ENCODE results near the gene RTN4R.
"Not testable (repeated sequence)": the region's sequence is repeated elsewhere in the genome, so short reads cannot be mapped to it uniquely, and the experiment has no call there.

RTN4R gene

GRCh38 chr22:20286784-20287423 lies 18.8 kb upstream of the RTN4R start:
- not testable (repeated sequence) for DNase-seq (ENCODE audit: low read depth in 2 of 2)

- not testable (repeated sequence) for DNase-seq (ENCODE audit: low read depth in 2 of 2)
Observed at GRCh38 chr22:20286312-20286660, 18.2 kb upstream of the RTN4R start.

GRCh38 chr22:20285473-20286311 lies 17.6 kb upstream of the RTN4R start:
- peak; percentile 39 to 63 for DNase-seq (ENCODE audit: low read depth in 2 of 2)

DNA sequence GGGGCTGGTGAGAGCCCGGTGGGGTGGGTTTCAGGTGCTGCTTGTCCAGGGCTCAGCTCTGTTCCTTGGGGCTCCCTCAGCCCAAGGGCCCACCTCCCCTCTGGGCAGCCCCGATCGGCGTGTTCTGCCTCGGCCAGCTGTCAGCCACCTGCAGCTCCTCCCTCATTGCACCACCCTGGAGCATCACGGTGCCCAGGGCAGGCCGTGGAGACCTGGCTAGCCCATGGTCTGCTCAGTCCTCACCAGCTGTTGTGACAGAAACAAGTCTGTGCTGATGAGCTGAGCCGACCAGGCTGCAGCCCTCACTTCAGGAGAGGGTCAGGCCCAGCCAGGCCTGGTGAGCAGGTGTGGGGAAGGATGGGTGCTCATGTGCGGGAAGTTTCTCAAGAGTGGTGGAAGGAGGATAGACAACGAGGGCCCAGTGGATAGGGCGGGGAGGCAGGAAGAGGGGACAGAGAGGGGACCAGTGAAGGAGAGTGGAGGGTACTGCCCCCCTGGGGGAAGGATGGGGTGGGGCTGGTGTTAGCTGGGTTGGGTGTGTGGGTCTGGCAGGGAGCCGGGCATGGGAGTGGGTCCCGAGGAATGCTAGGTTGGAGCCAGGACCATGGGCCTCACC lies 16.5 kb upstream of the RTN4R start:
- no peak for DNase-seq (ENCODE audit: low read depth in 2 of 2)

DNA sequence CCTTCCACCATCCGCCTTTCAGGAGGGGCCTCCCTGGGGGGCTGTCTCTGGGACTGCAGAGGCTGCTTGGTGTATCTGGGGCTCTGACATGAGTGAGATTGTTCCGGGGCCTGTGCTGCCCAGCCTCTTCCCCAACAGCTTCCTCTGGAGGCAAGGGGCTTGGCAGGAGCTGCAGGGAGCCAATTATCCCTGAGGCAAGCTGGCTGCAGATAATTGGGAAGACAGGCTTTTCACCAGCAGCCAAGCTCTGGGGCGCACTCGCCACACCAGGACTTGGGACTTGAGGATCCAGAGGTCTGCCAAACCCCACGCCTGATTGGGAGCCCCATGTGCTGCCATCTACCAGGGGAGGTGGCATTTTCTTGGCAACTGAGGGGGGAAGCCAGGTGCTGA lies 15.6 kb upstream of the RTN4R start:
- DNase-seq (ENCODE audit: low read depth in 2 of 2) = no peak

DNA sequence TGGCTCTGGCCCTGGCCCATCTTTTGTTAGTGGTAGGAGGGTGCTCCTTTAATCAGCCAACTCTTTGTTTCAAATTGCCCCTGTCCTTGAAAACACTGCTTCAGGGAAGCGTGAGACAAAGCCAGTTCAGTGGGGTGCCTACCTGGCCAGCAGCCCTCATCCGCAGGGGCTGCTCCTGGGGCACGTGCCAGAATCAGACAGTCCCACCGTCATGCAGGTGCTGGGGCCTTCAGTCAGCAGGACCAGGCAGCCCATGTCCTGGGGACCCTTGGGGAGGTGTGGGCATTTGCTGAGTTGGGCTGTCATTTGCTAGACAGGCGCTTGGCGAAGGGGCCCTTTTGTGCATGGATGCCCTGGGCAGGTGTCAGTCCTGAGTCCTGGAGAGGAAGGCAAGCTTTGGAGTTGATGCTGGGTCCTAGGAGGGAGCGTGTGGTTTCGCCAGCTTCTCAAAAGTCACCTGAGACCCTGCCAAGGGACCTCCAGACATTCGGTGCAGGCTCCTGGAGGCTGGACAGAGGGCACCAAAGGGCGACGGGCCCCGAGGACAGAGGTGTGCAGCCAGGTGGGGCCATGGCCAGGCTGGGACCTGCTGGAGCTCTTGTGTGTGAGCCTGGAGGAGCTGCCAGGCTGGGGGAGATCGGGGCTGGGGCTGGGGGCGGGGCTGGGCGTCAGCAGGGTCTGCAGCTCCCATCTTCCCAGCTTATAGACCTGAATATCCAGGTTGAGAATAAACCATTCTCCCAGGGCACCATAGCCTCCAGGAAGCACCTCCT lies 15.0 kb upstream of the RTN4R start:
- no peak for DNase-seq (ENCODE audit: low read depth in 2 of 2)

- no peak for DNase-seq (ENCODE audit: low read depth in 2 of 2)
Observed at GRCh38 chr22:20281891-20282290, 13.8 kb upstream of the RTN4R start.

- not testable (repeated sequence) for DNase-seq (ENCODE audit: low read depth in 2 of 2)
Observed at GRCh38 chr22:20281473-20281872, 13.4 kb upstream of the RTN4R start.

- DNase-seq (ENCODE audit: low read depth in 2 of 2) = no peak
Observed at GRCh38 chr22:20280866-20281265, 12.7 kb upstream of the RTN4R start.

DNA sequence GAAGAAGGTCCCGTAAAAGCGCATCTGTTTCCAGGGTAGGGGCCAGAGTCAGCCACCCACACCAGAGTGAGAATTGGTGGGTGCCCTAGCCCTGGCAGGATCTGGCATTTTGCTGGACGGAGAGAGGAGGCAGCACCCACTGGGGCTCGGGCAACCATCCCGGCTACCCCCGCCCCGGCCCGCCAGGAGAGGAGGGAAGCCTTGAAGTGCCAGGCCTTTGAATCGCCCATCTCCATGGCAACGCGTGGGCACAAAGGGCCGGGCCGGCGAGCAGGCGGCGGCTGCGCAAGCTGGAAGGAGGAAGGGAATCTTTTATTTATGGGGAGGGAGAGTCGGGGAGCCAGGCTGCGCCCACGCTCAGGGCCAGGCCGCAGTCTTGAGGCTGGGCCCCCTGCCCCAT lies 12.0 kb upstream of the RTN4R start:
- not testable (repeated sequence) for DNase-seq (ENCODE audit: low read depth in 2 of 2)

GRCh38 chr22:20279662-20280134 lies 11.6 kb upstream of the RTN4R start:
- peak; percentile 6 to 24 for DNase-seq (ENCODE audit: low read depth in 2 of 2)

- DNase-seq (ENCODE audit: low read depth in 2 of 2) = not testable (repeated sequence)
Observed at GRCh38 chr22:20278726-20279490, 10.8 kb upstream of the RTN4R start.

DNA sequence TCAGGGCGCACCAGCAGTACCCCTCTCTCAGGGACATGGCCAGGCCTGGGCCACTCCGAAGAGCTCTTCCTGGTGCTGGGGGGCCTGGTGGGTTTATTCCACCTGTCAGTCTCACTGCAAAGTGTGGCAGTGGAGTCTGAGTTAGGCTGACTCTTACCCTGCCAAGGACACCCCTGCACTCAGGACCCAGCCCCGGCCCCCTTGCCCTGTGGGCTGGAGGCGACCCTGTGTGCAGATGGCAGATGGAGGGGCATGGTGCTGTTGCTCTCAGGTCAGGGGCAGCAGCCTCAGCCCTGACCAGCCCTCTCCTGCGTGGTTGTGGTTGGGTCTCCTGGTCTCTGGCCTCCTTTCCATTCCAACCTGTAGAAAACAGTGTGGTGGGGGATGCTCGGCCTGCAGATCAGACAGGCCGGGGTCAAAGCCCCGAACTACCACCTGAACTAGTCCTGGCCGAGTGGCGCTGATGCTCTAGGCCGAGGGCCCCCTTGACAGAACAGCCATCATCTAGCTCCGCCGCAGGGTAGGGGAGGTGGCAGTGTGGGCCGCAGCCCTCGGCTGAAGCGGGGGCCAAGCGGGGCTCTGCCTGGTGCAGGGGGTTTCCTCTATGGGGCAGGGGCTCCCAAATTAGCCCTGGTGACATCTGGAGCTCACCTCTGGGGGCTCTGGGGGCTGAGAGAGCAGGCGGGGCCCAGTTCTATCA lies 10.0 kb upstream of the RTN4R start:
- not testable (repeated sequence) for DNase-seq (ENCODE audit: low read depth in 2 of 2)

DNA sequence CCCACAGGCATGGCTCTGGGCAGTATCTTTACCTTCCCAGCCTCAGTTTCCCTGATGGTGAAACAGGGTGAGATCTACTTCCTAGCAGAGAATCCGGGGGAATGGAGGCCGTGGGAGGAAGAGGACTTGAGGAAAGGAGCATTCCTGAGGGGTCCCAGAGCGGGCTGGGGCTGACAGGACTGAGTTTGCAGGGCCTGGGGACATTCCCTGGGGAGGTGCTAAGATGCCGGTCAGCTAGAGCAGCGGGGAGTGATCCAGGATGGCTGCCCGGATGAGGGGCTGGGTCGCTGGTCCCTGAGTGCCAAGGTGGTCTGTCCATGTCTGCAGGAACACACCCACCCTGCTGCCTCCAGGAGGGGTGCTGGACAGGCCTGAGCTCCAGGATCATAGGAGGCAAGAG lies 8.3 kb upstream of the RTN4R start:
- no peak for DNase-seq (ENCODE audit: low read depth in 2 of 2)

GRCh38 chr22:20275836-20276235 lies 7.7 kb upstream of the RTN4R start:
- DNase-seq (ENCODE audit: low read depth in 2 of 2) = no peak

DNA sequence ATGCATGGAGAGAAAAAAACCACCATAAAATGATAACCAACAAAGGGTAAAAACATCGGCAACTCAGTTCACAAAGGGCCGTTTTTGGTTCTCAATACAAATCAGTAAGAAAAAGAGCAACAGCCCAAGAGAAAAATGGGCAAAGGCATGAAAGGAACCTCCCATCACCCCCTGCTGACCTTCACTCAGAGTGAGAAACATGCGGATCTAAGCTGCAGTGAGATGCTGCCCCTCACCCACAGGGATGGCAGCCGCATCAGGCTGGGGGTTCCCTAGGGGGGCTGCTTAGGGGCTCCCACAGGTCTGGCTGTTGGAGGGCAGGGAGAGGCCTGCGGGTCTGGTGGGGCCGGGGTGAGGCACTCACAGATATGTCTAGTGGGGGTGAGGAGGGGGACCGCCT lies 7.2 kb upstream of the RTN4R start:
- not testable (repeated sequence) for DNase-seq (ENCODE audit: low read depth in 2 of 2)

GRCh38 chr22:20274374-20274773 lies 6.3 kb upstream of the RTN4R start:
- DNase-seq (ENCODE audit: low read depth in 2 of 2) = not testable (repeated sequence)

GRCh38 chr22:20273758-20274181 lies 5.7 kb upstream of the RTN4R start:
- no peak for DNase-seq (ENCODE audit: low read depth in 2 of 2)

- no peak for DNase-seq (ENCODE audit: low read depth in 2 of 2)
Observed at GRCh38 chr22:20272700-20273099, 4.6 kb upstream of the RTN4R start.

- DNase-seq (ENCODE audit: low read depth in 2 of 2) = no peak
Observed at GRCh38 chr22:20272174-20272573, 4.1 kb upstream of the RTN4R start.
